HG02678 (cell line): ENCODE measurements around the gene S100A3.
"Not testable (repeated sequence)": the region's sequence is repeated elsewhere in the genome, so short reads cannot be mapped to it uniquely, and the experiment has no call there.

Experiments used
- ATAC-seq: cut with Tn5 transposase; IDR thresholded peaks from one replicate; pipeline ENCODE4 v1.9.1; 2021; ENCODE audit warnings: mild to moderate bottlenecking, moderate library complexity; ENCODE audit not compliant: unreplicated experiment

S100A3 gene, protein sequence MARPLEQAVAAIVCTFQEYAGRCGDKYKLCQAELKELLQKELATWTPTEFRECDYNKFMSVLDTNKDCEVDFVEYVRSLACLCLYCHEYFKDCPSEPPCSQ

DNA sequence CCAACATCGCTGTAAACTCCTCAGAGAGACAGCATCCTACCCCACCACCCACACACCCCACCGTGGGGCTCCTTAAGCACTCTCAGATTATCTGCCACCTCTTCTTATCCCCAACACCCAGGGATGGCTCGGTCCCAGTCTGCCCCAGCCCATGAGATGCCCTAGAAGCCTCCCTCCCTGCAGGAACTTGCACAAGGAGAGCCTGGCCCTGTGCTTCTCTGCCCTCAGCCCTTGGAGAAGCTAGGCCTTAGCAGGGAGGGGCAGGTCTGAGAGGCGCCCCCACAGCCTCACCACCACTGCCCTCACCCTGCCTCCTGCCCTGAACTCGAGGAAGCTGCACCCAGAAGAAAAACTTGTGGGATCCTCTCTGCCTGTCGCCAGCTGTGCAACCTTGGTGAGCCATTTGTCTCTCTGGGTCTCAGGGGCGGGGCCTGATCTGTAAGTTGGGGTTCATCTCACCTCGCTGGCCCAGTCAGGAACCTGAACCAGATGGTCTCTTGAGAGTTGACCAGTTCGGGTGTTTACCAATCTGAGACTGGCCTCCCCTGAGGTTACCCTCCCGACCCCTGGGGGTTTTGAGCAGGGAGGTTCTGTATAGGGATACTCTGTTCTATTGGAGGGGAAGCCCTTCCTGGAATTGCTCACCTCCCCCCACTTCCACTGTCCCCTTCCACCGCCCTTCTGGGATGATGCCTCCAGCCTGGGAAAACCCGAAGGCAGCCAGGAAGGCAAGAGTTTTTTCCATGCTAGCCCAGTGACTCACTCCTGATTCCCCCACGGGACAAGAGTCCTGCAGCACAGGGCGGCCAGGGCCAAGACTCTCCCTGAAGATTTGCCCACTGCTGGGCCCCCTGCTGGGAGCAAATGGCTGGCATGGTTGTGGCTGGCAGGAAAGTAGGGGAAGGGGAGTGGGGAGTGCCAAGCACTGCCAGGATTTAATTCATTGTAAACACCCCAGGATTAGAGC, at the start of gene S100A3:
Gene S100A3 (minus strand): TSS at position 537 of the 967 bp plus-strand sequence. CDS start 773 bp downstream, outside the sequence.
- no peak for ATAC-seq

DNA sequence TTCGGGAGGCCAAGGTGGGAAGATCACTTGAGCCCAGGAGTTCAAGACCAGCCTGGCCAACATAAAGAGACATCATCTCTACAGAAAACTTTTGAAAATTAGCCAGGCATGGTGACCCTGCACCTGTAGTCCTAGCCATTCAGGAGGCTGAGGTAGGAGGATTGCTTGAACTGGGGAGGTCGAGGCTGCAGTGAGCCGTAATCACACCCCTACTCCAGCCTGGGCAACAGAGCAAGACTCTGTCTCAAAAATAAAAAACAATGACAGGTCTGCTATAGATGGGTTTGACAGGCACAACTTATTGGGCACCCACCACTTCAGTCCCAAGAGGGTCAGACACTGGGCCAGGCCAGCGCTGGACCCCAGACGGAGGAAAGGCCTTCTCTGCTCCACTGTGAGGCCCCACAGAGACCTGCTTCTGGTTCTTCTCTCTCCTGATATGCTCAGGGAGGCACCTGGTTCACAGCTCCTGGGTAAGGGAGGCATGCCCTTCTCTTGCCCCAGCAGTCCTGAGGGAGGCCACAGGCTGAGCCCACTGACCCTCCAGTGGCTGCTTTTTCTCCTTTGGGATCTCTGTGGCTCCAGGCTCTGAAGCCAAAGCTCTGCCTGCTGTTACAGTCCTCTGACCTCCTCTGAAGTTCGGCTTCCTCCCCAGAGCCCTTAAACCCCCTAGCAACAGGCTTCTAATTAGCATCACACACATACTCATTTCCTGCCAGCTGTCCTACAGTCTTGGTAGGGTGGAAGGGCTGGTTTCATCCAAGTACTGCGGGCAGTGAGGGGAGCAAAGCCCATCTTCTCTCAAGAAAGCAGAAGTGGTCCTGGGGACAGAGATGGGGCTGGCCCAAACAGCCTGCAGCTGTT, 49.5 kb upstream of the S100A3 start:
- ATAC-seq = peak; percentile 98

DNA sequence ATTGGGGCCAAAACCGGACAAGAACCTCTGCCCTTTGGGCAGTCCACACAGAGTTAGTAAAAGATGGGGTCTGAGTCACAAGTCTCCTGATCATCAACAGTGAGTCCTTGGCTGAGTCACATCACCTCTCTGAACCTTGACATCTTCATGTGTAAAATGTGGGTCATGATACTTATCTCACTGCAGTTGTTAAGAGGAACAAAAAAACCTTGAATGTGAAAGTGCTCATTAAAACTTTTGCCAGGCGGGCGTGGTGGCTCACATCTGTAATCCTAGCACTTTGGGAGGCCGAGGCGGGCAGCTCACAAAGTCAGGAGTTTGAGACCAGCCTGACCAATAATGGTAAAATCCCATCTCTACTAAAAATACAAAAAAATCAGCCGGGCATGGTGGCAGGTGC, 48.1 kb upstream of the S100A3 start:
- no peak for ATAC-seq

DNA sequence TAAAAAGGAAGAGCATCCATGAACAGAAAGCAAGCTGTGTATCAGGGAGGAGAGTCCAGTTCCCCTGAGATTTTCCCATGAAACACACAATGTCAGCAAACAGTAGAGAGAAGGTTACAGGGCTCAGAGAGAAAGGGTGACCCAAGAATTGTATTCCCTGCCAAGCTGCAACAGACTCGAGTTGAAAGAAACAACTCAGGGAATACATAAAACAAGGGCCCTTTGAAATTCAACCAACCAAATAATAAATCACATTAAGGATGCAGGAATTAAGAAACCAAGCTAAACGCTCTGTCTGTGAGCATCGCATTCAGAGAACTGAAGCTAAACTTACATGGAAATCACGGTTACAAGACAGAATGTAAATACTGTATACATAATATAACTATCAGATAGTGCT, 43.7 kb upstream of the S100A3 start:
- ATAC-seq = no peak

DNA sequence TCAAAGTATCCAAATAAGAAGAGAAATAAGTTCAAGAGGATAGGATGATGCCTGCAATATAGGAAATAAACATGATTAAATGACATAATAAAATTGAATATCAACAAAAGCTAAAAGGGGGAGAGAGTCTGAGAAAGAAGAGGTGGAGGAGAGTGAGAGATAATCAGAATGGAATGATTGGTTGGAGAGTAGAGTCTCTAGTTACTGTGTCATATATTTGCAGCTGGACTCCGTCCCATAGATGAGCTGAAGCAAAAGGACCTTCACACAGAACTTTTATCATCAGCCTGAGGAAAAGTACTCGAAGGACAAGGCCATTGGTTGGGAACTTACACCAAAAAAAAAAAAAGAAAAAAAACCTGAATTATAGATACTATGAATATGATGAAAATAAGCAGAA, 39.4 kb upstream of the S100A3 start:
- ATAC-seq = no peak

DNA sequence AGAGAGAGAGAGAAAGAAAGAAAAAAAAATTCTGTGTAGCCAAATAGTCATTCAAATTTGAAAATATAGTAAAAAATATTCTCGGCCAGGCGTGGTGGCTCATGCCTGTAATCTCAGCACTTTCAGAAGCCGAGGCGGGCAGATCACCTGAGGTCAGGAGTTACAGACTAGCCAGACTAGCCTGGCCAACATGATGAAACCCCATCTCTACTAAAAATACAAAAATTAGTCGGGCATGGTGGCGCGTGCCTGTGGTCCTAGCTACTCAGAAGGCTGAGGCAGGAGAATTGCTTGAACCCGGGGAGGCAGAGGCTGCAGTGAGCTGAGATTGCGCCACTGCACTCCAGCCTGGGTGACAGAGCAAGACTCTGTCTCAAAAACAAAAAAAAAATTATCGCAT, 39.0 kb upstream of the S100A3 start:
- not testable (repeated sequence) for ATAC-seq

DNA sequence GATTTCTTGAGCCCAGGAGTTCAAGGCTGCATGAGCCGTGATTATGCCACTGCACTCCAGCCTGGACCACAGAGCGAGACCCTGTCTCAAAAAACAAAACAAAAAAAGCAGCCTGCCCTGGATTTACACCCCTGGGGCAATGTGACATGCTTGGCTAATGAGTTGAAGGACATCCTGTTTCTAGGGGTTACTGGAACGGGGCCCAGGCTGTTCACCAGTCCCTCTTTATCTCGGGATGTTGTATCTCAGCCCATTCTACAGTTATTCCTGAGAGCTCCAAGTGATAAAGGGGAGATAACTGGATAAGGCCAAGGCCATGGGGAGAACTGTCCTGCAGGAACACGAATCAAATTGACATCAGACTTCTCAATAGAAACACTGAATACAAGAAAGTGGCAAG, 38.3 kb upstream of the S100A3 start:
- no peak for ATAC-seq

DNA sequence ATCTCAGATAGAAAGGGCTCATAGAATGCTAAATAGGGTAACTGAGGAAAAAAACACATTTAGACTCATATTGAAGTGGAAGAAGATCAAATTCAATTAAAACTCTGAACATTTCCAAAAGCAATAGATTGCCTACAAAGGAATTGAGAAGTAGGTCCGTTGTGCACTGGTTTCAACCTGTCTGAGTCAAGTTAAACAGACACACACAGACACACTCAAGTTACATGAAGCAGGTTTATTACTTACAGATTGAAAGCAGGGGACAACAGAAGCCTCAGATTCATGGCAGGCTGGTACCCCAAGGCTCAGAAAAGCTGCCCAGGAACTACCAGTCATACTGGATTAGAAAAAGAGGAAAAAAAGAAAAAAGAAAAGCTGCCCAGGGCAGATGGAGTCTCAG, 37.3 kb upstream of the S100A3 start:
- no peak for ATAC-seq

DNA sequence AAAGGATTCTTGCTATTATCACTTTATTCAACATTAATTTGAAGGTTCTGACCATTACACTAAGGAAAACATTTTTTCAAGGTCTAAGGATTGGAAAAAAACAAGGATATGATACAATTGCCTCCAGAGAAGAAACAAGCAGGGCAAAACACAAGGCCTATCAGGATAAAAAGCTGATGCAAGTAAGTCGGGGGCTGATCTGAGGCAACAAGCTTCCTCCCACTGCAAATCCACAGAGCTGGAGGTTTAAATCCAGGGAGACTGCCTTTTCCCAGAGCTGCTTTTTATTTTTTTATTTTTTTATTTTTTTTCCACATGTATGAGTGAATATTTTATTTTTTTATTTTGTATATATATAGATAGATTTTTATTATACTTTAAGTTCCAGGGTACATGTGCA, 35.9 kb upstream of the S100A3 start:
- ATAC-seq = no peak

DNA sequence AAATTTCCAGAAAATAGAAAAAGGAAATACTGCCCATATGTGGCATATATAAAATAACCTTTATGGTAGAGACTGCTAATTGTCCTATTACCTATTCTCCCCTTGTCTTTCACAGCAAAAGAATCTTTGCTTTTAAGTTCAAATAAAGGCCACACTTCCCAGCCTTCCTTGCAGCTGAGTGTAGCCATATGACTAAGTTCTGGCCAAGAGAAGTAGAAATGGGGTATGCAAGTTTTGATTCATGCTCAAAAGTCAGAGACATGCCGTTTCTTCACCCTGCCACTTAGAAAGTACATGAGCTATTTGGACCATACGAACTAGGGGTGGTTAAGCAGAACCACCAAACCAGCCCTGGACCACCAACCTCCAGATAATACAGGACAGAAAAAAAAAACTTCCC, 34.9 kb upstream of the S100A3 start:
- no peak for ATAC-seq

DNA sequence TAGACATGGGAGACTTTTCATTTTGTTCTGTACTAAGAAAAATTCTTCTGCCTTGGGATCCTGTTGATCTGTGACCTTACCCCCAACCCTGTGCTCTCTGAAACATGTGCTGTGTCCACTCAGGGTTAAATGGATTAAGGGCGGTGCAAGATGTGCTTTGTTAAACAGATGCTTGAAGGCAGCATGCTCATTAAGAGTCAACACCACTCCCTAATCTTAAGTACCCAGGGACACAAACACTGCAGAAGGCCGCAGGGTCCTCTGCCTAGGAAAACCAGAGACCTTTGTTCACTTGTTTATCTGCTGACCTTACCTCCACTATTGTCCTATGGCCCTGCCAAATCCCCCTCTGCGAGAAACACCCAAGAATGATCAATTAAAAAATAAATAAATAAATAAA, 34.5 kb upstream of the S100A3 start:
- not testable (repeated sequence) for ATAC-seq

DNA sequence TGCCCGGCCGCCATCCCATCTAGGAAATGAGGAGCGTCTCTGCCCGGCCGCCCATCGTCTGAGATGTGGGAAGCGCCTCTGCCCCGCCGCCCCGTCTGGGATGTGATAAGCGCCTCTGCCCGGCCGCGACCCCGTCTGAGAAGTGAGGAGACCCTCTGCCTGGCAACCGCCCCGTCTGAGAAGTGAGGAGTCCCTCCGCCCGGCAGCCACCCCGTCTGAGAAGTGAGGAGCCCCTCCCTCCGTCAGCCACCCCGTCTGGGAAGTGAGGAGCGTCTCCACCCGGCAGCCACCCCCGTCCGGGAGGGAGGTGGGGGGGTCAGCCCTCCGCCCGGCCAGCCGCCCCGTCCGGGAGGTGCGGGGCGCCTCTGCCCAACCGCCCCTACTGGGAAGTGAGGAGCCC, 33.8 kb upstream of the S100A3 start:
- ATAC-seq = not testable (repeated sequence)

DNA sequence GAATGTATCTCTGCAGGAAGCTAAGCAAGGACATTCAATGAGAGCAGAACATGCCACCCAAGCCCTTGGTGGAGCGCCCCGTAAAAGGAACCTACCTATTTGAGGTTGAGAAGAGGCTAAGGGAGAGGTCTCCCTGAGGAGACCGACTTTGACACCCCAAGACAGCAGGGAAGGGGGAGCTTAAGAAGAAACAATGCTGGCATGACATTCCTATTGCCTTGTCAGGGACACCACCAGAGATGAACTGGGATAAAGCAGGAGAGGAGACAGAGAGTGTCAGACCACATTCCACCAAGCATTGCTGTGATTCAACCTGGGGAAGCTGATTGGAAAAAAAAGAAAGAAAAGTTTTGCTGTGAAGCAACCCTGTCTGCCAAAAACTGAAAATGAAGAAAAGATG, 29.9 kb upstream of the S100A3 start:
- no peak for ATAC-seq

DNA sequence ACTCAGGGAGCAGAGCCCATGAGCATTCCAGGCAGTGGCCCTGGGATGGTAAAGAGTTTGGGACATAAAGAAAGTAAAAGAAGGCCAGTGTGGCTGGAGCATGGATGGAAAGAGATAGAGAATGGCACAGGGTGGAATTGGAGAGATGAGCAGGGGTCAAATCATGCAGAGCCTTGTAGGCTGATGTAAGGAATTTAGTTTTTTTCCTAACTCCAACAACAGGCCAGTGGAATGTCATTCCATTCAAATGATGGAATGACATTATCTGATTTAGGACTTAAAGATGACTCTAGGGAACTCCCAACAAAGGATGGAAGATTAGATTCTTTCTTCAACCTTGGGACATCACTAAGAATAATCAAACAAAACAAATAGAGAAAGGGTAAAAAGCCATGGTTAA, 29.4 kb upstream of the S100A3 start:
- ATAC-seq = no peak

DNA sequence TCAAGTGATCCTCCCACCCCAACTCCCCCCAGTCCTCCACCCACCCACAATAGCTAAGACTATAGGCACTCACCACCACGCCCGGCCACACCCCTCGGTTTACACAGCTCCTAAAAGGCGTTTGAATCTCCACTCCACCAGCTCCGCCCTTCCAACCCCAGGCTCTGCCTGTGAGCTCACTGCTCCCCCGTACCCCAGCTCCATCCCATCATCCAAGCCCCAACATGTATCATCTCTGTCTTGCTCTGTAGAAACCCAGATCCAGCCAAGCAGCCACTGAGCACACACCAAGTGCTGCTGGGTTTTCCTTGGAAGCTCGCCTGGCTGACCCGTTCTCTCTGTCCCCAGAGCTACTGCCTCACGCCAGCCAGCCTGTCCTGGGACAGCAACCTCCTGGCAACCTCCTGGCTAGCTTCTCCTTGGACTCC, 28.6 kb upstream of the S100A3 start:
- no peak for ATAC-seq

DNA sequence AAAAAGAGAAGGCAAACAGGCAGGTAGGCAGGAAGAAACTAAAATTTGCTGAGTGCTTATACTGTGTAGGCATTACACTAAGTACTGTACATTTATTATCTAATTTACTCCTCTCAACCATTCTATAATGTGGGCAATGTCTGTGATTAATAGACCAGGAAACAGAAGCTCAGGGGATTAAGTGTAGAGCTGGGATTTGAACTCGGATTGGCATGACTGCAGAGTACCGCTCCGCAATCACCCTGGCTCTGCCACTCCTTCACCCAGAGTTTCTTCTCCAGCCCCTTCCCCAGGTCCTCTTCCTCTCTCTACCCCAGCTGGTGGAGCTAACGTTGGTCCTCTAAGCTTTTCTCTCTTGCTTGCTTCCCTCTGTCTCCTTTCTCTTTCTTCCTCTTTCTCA, 28.1 kb upstream of the S100A3 start:
- no peak for ATAC-seq

DNA sequence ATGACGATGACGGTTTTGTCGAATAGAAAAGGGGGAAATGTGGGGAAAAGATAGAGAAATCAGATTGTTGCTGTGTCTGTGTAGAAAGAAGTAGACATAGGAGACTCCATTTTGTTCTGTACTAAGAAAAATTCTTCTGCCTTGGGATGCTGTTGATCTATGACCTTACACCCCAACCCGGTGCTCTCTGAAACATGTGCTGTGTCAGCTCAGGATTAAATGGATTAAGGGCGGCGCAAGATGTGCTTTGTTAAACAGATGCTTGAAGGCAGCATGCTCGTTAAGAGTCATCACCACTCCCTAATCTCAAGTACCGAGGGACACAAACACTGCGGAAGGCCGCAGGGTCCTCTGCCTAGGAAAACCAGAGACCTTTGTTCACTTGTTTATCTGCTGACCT, 26.4 kb upstream of the S100A3 start:
- ATAC-seq = not testable (repeated sequence)

DNA sequence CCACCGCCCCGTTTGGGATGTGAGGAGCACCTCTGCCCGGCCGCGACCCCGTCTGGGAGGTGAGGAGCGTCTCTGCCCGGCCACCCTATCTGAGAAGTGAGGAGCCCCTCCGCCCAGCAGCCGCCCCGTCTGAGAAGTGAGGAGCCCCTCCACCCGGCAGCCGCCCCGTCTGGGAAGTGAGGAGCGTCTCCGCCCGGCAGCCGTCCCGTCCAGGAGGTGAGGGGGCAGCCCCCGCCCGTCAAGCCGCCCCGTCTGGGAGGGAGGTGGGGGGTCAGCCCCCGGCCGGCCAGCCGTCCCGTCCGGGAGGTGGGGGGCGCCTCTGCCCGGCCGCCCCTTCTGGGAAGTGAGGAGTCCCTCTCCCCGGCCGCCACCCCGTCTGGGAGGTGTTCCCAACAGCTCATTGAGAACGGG, 26.0 kb upstream of the S100A3 start:
- ATAC-seq = not testable (repeated sequence)

DNA sequence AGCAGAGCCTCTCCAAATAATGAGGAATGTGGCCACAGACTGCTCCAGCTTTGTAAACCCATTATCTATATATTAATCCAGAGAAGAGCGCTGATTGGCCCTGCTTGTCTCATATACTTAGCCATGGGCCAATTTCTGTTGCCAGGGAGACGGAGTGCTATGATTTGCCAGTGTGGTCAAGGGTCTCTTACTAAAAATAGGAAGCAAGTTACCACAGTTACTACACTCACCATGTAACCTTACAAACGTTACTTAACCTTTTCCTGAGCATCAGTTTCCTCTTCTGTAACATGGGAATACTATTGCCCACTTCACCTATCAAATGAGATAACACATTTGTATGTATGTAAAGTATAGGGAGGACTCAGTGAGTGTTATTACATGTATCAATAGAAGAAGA, 24.3 kb upstream of the S100A3 start:
- ATAC-seq = no peak

DNA sequence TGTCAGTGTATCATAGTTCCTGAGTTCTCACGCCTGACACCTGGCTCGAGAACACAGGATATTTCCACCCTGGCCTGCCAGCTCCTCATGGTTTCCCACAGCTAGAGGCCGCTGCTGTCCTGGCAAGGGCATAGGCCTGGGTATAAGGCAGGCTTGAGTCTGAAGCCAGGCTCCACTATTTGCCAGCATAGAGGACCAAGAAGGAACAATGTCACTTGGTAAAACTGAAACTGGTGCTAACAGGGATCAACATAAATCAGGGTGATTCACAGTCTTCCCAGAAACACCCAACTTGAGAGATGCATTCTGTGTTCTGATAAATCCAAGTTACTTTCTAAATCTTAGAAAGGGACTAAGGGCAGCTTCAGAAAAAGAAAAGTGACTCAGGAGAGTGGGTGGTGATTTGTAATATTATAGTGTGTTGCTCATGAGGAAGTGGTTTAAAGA, 23.5 kb upstream of the S100A3 start:
- no peak for ATAC-seq

DNA sequence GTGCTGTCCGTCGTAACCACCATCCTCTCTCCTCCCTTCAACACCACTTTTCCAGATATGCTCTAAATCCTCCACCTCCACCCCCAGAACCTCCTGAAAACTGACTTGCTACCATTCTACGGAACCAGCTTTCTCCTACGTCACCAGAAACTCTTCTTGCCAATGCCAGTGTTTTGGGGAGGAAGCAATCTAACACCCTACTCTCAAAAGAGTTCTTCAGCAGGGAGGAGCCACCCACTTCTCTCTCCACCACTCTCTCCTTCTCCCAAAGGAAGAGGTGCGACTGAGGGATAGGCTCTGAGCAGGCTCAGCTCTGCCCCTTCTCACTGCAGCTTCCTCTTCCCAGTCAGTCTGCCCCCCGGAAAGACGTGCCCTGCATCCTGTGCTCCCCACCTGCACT, 22.6 kb upstream of the S100A3 start:
- no peak for ATAC-seq
